H1 (cell line): Measurements from ENCODE around the gene IL17A.

Experiments
- BCL11A ChIP-seq, 2 experiments: IDR thresholded peaks; one replicate each; pipeline ENCODE4 v1.6.1; 2011; ENCODE audit warnings: low read depth in 2 of 2, low read length in 2 of 2, mild to moderate bottlenecking in 2 of 2
- CREB1 ChIP-seq: IDR thresholded peaks from 2 replicates; pipeline ENCODE4 v1.6.1; 2012; ENCODE audit warnings: inconsistent platforms
- CTCF ChIP-seq, 3 experiments: IDR thresholded peaks; 1 replicate in 2 of 3; 2 replicates in 1 of 3; pipeline versions ENCODE4 v1.5.1 to v1.6.1; 2011; ENCODE audit warnings: low read length in 3 of 3, mild to moderate bottlenecking in 3 of 3, inconsistent platforms in 2 of 3, low read depth in 1 of 3, moderate library complexity in 1 of 3; ENCODE audit not compliant: insufficient read depth in 1 of 3; ENCODE audit errors: control extremely low read depth in 1 of 3
- HDAC2 ChIP-seq, 2 experiments: fragments of 300-600 bp in 1 of 2; sonication (generic) in 1 of 2; IDR thresholded peaks; 2 replicates each; pipeline ENCODE4 v1.6.1; 2011 to 2012; ENCODE audit warnings: low read depth in 2 of 2, low read length in 2 of 2, mild to moderate bottlenecking in 2 of 2, moderate library complexity in 2 of 2, borderline replicate concordance in 1 of 2, inconsistent platforms in 1 of 2
- JUN ChIP-seq: IDR thresholded peaks from 2 replicates; pipeline ENCODE4 v1.6.1; 2011; ENCODE audit warnings: low read depth, mild to moderate bottlenecking, improper control_type of control experiment, low read length
- KDM5A ChIP-seq: fragments of 200-600 bp; IDR thresholded peaks from 2 replicates; pipeline ENCODE4 v1.7.1; 2012; ENCODE audit warnings: mild to moderate bottlenecking, low read length, inconsistent platforms, mixed read lengths
- MAFK ChIP-seq: IDR thresholded peaks from 2 replicates; pipeline ENCODE4 v1.6.1; 2012; ENCODE audit warnings: low read depth, mild to moderate bottlenecking, improper control_type of control experiment, low read length
- NRF1 ChIP-seq: IDR thresholded peaks from 2 replicates; pipeline ENCODE4 v1.6.1; 2011; ENCODE audit warnings: mild to moderate bottlenecking, low read depth, low read length, improper control_type of control experiment
- POLR2A ChIP-seq, 2 experiments: IDR thresholded peaks; 1 replicate in 1 of 2; 2 replicates in 1 of 2; pipeline ENCODE4 v1.6.1; 2011; ENCODE audit warnings: low read depth in 2 of 2, low read length in 2 of 2, mild to moderate bottlenecking in 2 of 2; ENCODE audit errors: control extremely low read depth in 1 of 2
- RAD21 ChIP-seq, 2 experiments: IDR thresholded peaks in 1 of 2; conservative IDR thresholded peaks in 1 of 2; 2 replicates each; pipeline ENCODE4 v1.6.1; 2011; ENCODE audit warnings: low read depth in 2 of 2, low read length in 2 of 2, improper control_type of control experiment in 1 of 2, inconsistent platforms in 1 of 2, mild to moderate bottlenecking in 1 of 2, moderate library complexity in 1 of 2
- RBBP5 ChIP-seq: IDR thresholded peaks from 2 replicates; pipeline ENCODE4 v1.7.1; 2012; ENCODE audit warnings: low read depth, mild to moderate bottlenecking, inconsistent platforms, low read length, moderate library complexity, borderline replicate concordance
- SIX5 ChIP-seq: IDR thresholded peaks from 2 replicates; pipeline ENCODE4 v1.6.1; 2011; ENCODE audit warnings: mild to moderate bottlenecking, low read depth, low read length
- SP2 ChIP-seq: IDR thresholded peaks from 2 replicates; pipeline ENCODE4 v1.6.1; 2012; ENCODE audit warnings: mild to moderate bottlenecking, low read length, inconsistent platforms
- YY1 ChIP-seq: IDR thresholded peaks from 2 replicates; pipeline ENCODE4 v1.6.1; 2011; ENCODE audit warnings: low read depth, mild to moderate bottlenecking, low read length

GRCh38 chr6:52176550-52176949, 9.6 kb upstream of the IL17A start:
- TF ChIP-seq POLR2A (IDR thresholded peaks at IDR 0.05; ENCODE audit: control extremely low read depth in 1 of 2, low read depth in 2 of 2, low read length in 2 of 2) (no peak), YY1 (no peak), CTCF (IDR thresholded peaks at IDR 0.05; ENCODE audit: control extremely low read depth in 1 of 3, insufficient read depth in 1 of 3, low read depth in 1 of 3, low read length in 3 of 3) (no peak), SIX5 (no peak), CREB1 (no peak), HDAC2 (IDR thresholded peaks at IDR 0.05; ENCODE audit: borderline replicate concordance in 1 of 2, low read depth in 2 of 2, low read length in 2 of 2) (no peak), SP2 (no peak), MAFK (no peak), BCL11A (IDR thresholded peaks at IDR 0.05; ENCODE audit: low read depth in 2 of 2, low read length in 2 of 2) (no peak), KDM5A (no peak), JUN (no peak), RAD21 (IDR thresholded peaks at IDR 0.05 in 1 of 2, conservative IDR thresholded peaks at IDR 0.05 in 1 of 2; ENCODE audit: low read depth in 2 of 2, low read length in 2 of 2) (no peak), NRF1 (no peak), RBBP5 (no peak)
